ENCODE data around the gene FHL3.

- TF ChIP-seq CTCF (conservative IDR thresholded peaks at IDR 0.05; ENCODE audit: low read depth, low read length) (no peak), EZH2 (IDR thresholded peaks at IDR 0.05; ENCODE audit: borderline replicate concordance, low read depth, low read length, poor library complexity, severe bottlenecking) (no peak)
Observed at GRCh38 chr1:38052750-38053415, 47.6 kb upstream of the FHL3 start.

All from A673 (cell line).